ENCODE data around the gene UBD. TPM values are rescaled to one million over a fixed set of nuclear protein-coding genes. Genes with fewer than 3 reads are reported as not detected.
A peak's percentile ranks its signal among the peaks of the same experiment; 100 is the strongest.

The UBD gene
- total and polyA plus RNA-seq, 2 experiments from 2014 or later, result not detected

DNA sequence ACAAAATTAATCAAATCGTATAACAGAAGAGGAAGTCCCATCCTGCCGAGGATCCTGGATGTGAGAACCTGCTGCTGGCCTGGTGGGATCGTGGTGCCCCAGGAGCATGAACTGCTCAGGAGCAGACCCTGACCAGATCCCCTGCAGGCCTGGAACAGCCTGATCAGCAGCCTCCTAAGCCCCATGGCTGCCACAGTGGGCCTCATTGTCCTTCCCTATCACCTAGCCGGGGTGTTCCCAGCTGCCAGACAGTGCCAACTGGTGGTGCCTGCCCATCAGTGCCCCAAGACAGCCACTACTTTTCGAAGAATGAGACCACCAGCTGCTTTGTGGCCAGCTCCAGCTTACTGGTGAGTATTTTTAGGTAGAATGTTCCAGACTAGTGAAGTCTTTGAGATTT lies 52.2 kb downstream of the UBD start:
- WGBS, 2 experiments (ENCODE audit: low coverage in 1 of 2, low lambda C conversion rate in 2 of 2, missing lambda C conversion rate in 2 of 2), result 16 to 24% methylated on average over 5 of the region's 5 CpGs
- Histone ChIP-seq H3K36me3 (ENCODE audit: low read depth) (no peaks in the 10 kb centered on the region), H3K79me2 (ENCODE audit: insufficient read depth) (no peaks in the 10 kb centered on the region), H3K4me2 (ENCODE audit: unreplicated experiment) (no peak overlapping the region), H3K9ac (no peak overlapping the region), H3K9me3 (ENCODE audit: low read depth) (no peaks in the 10 kb centered on the region), H3F3A (ENCODE audit: insufficient read depth) (no peaks in the 10 kb centered on the region), H4K20me1 (ENCODE audit: insufficient read depth) (no peaks in the 10 kb centered on the region), H3K4me1 (ENCODE audit: insufficient read depth) (no peaks in the 10 kb centered on the region), H3K9me2 (ENCODE audit: insufficient read depth) (no peaks in the 10 kb centered on the region), H3K27ac (no peak overlapping the region), H3K4me3 (no peak overlapping the region), H3K27me3 (replicated peaks; ENCODE audit: insufficient read depth) (no peaks in the 10 kb centered on the region), H2AFZ (no peak overlapping the region)
- no peak for TF ChIP-seq EZH2phosphoT487 (IDR thresholded peaks at IDR 0.05; ENCODE audit: insufficient read depth, low read depth)
- TF ChIP-seq EZH2 (IDR thresholded peaks at IDR 0.05; ENCODE audit: insufficient read depth, poor library complexity, severe bottlenecking), result no peak
- DNase-seq, result no peak
- in situ Hi-C loops (cut with MboI), result no loop called here

DNA sequence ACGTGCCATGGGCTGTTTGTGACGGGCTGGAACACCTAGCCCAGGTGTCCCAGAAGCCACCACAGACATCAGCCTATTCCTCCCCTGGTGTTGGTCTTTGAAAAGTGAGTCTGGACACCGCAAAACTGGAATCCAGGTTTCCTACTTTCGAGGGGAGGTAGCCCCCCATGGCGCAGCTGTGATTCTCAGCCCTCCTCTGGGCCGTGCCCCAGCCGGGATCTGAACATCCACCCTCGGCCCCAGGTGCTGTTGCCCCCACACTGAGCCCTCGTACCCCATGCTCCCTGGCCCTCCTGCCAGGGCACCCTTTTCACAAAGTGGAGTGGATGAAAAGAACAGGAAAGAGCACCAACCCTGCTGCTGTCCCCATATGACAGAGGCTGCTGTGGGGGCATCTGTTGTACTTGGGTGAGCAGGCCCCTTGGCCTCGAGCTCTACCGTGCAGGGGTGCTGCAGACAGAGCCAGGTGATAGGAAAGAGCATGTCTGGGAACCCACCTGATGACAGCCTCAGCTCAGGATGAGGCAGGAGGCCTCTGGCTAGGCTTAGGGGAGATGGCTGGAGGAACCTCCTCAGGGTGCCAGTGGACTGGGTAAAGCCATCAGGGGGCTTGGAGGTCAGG lies 53.0 kb downstream of the UBD start:
- no peaks in the 10 kb centered on the region for H4K20me1 ChIP-seq (ENCODE audit: insufficient read depth)
- H3K4me1 ChIP-seq (ENCODE audit: insufficient read depth), result no peaks in the 10 kb centered on the region
- no peaks in the 10 kb centered on the region for H3F3A ChIP-seq (ENCODE audit: insufficient read depth)
- no peak overlapping the region for H3K9ac ChIP-seq
- no peak overlapping the region for H3K4me3 ChIP-seq
- DNase-seq, result no peak
- H3K79me2 ChIP-seq (ENCODE audit: insufficient read depth), result no peaks in the 10 kb centered on the region
- no peaks in the 10 kb centered on the region for H3K9me3 ChIP-seq (ENCODE audit: low read depth)
- no peaks in the 10 kb centered on the region for H3K9me2 ChIP-seq (ENCODE audit: insufficient read depth)
- in situ Hi-C loops (cut with MboI), result no loop called here
- no peak overlapping the region for H2AFZ ChIP-seq
- no peaks in the 10 kb centered on the region for H3K36me3 ChIP-seq (ENCODE audit: low read depth)
- TF ChIP-seq EZH2 (IDR thresholded peaks at IDR 0.05; ENCODE audit: insufficient read depth, poor library complexity, severe bottlenecking), result no peak
- TF ChIP-seq EZH2phosphoT487 (IDR thresholded peaks at IDR 0.05; ENCODE audit: insufficient read depth, low read depth), result no peak
- H3K27me3 ChIP-seq (replicated peaks; ENCODE audit: insufficient read depth), result no peaks in the 10 kb centered on the region
- no peak overlapping the region for H3K4me2 ChIP-seq (ENCODE audit: unreplicated experiment)
- WGBS, 2 experiments (ENCODE audit: low coverage in 1 of 2, low lambda C conversion rate in 2 of 2, missing lambda C conversion rate in 2 of 2), result 29 to 32% methylated on average over 10 of the region's 11 CpGs
- H3K27ac ChIP-seq, result no peak overlapping the region

DNA sequence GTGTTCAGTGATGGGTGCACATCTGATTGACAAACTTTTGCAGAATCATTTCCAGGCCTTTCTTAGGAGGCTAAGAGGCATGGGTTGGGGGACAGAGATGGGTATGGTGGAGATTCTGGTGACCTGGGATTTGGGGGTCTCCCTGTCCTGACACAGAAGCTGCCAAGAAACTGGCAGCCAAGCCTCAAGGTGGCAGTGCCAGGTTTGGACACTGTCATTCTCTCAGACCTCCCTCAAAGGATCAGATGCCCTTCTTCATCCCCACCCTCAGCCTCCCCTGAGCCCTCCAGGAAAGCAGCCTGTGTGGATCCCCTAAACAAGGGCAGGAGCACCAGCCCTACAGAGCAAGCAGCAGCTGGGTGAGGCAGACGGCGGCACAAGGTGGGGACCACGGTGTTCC lies 53.7 kb downstream of the UBD start:
- H4K20me1 ChIP-seq (ENCODE audit: insufficient read depth), result no peaks in the 10 kb centered on the region
- no peaks in the 10 kb centered on the region for H3K9me2 ChIP-seq (ENCODE audit: insufficient read depth)
- no peaks in the 10 kb centered on the region for H3K79me2 ChIP-seq (ENCODE audit: insufficient read depth)
- H3K9ac ChIP-seq, result no peak overlapping the region
- 48 to 69% methylated on average over 3 of the region's 3 CpGs for WGBS, 2 experiments (ENCODE audit: low coverage in 1 of 2, low lambda C conversion rate in 2 of 2, missing lambda C conversion rate in 2 of 2)
- no peak overlapping the region for H3K4me3 ChIP-seq
- H3K27ac ChIP-seq, result no peak overlapping the region
- no peaks in the 10 kb centered on the region for H3K27me3 ChIP-seq (replicated peaks; ENCODE audit: insufficient read depth)
- H3K4me2 ChIP-seq (ENCODE audit: unreplicated experiment), result no peak overlapping the region
- H3K9me3 ChIP-seq (ENCODE audit: low read depth), result no peaks in the 10 kb centered on the region
- DNase-seq, result no peak
- in situ Hi-C loops (cut with MboI), result no loop called here
- H3F3A ChIP-seq (ENCODE audit: insufficient read depth), result no peaks in the 10 kb centered on the region
- no peak overlapping the region for H2AFZ ChIP-seq
- H3K36me3 ChIP-seq (ENCODE audit: low read depth), result no peaks in the 10 kb centered on the region
- TF ChIP-seq EZH2 (IDR thresholded peaks at IDR 0.05; ENCODE audit: insufficient read depth, poor library complexity, severe bottlenecking) (no peak), EZH2phosphoT487 (IDR thresholded peaks at IDR 0.05; ENCODE audit: insufficient read depth, low read depth) (no peak)
- no peaks in the 10 kb centered on the region for H3K4me1 ChIP-seq (ENCODE audit: insufficient read depth)

Small RNAs within 50 kb of the gene (small RNA-seq; reads per million reads assigned to genes)
- 1.5 reads per million, percentile 57 among the genes with 10 or more reads in this experiment for gene SNORD32B (ENCODE audit: low read depth, low replicate concordance)
- not detected for gene TMEM183AP1 (ENCODE audit: low read depth, low replicate concordance)

Other genes with a start within 250 kb of the UBD start
- not detected in 2 replicates for gene OR5V1, start 190.9 kb downstream of the UBD start, total RNA-seq (2014; rRNA removed; shearing (Covaris generic))
- not detected in 2 replicates for gene OR5V1, start 190.9 kb downstream of the UBD start, polyA plus RNA-seq (2016; fragmentation: Nextera tagmentation; extraction: Ambion mirVana)
- gene OR12D3, start 184.4 kb downstream of the UBD start, total RNA-seq (2014; rRNA removed; shearing (Covaris generic)), result not detected in 2 replicates
- not detected in 2 replicates for gene OR12D3, start 184.4 kb downstream of the UBD start, polyA plus RNA-seq (2016; fragmentation: Nextera tagmentation; extraction: Ambion mirVana)
- not detected in 2 replicates for gene OR12D2, start 164.1 kb downstream of the UBD start, total RNA-seq (2014; rRNA removed; shearing (Covaris generic))
- gene OR12D2, start 164.1 kb downstream of the UBD start, polyA plus RNA-seq (2016; fragmentation: Nextera tagmentation; extraction: Ambion mirVana), result not detected in 2 replicates
- not detected in 2 replicates for gene OR12D1, start 144.8 kb downstream of the UBD start, total RNA-seq (2014; rRNA removed; shearing (Covaris generic))
- not detected in 2 replicates for gene OR12D1, start 144.8 kb downstream of the UBD start, polyA plus RNA-seq (2016; fragmentation: Nextera tagmentation; extraction: Ambion mirVana)
- not detected in 2 replicates for gene OR10C1, start 120.4 kb downstream of the UBD start, total RNA-seq (2014; rRNA removed; shearing (Covaris generic))
- not detected in 2 replicates for gene OR10C1, start 120.4 kb downstream of the UBD start, polyA plus RNA-seq (2016; fragmentation: Nextera tagmentation; extraction: Ambion mirVana)
- not detected in 2 replicates for gene OR11A1, start 102.7 kb downstream of the UBD start, total RNA-seq (2014; rRNA removed; shearing (Covaris generic))
- gene OR11A1, start 102.7 kb downstream of the UBD start, polyA plus RNA-seq (2016; fragmentation: Nextera tagmentation; extraction: Ambion mirVana), result not detected in 2 replicates
- gene OR2H1, start 102.6 kb downstream of the UBD start, total RNA-seq (2014; rRNA removed; shearing (Covaris generic)), result not detected in 2 replicates
- not detected in 2 replicates for gene OR2H1, start 102.6 kb downstream of the UBD start, polyA plus RNA-seq (2016; fragmentation: Nextera tagmentation; extraction: Ambion mirVana)
- not detected in 2 replicates for gene MAS1L, start 71.8 kb downstream of the UBD start, total RNA-seq (2014; rRNA removed; shearing (Covaris generic))
- not detected in 2 replicates for gene MAS1L, start 71.8 kb downstream of the UBD start, polyA plus RNA-seq (2016; fragmentation: Nextera tagmentation; extraction: Ambion mirVana)
- gene OR2H2, start 25.4 kb upstream of the UBD start, total RNA-seq (2014; rRNA removed; shearing (Covaris generic)), result not detected in 2 replicates
- gene OR2H2, start 25.4 kb upstream of the UBD start, polyA plus RNA-seq (2016; fragmentation: Nextera tagmentation; extraction: Ambion mirVana), result not detected in 2 replicates
- 4.6 and 5.3 TPM in 2 replicates for gene GABBR1, start 73.5 kb upstream of the UBD start, total RNA-seq (2014; rRNA removed; shearing (Covaris generic))
- gene GABBR1, start 73.5 kb upstream of the UBD start, polyA plus RNA-seq (2016; fragmentation: Nextera tagmentation; extraction: Ambion mirVana), result 5.8 and 6.1 TPM in 2 replicates
- not detected in 2 replicates for gene MOG, start 97.4 kb upstream of the UBD start, total RNA-seq (2014; rRNA removed; shearing (Covaris generic))
- not detected in 2 replicates for gene MOG, start 97.4 kb upstream of the UBD start, polyA plus RNA-seq (2016; fragmentation: Nextera tagmentation; extraction: Ambion mirVana)
- not detected in 2 replicates for gene ZFP57, start 121.4 kb upstream of the UBD start, total RNA-seq (2014; rRNA removed; shearing (Covaris generic))
- not detected in 2 replicates for gene ZFP57, start 121.4 kb upstream of the UBD start, polyA plus RNA-seq (2016; fragmentation: Nextera tagmentation; extraction: Ambion mirVana)
- gene HLA-F, start 163.7 kb upstream of the UBD start, total RNA-seq (2014; rRNA removed; shearing (Covaris generic)), result 0.13 and 0.43 TPM in 2 replicates
- gene HLA-F, start 163.7 kb upstream of the UBD start, polyA plus RNA-seq (2016; fragmentation: Nextera tagmentation; extraction: Ambion mirVana), result 0.37 and 0.93 TPM in 2 replicates

Data from GM23248 (cell line).